ENCODE measurements around the gene PECR. TPM values are rescaled to one million over a fixed set of nuclear protein-coding genes. Genes with fewer than 3 reads are reported as not detected.
"Not testable (repeated sequence)": the region's sequence is repeated elsewhere in the genome, so short reads cannot be mapped to it uniquely, and the experiment has no call there.

The PECR gene
- total RNA-seq, 4 donors from 2014 or later: 11.1 to 15.6 (median 11.9) TPM

GRCh38 chr2:216002101-216002678 is 79.4 kb downstream of the PECR start:
- H3K4me3 ChIP-seq: no peak overlapping the region
- H3K27ac ChIP-seq: peak overlapping the region; percentile 11
- DNase-seq (ENCODE audit: low spot score in 2 of 2): no peak
- peaks cover 1% of the 10 kb centered on the region for H3K36me3 ChIP-seq
- H3K9me3 ChIP-seq: no peaks in the 10 kb centered on the region
- 34% methylated on average over 5 of the region's 5 CpGs for WGBS
- TF ChIP-seq POLR2AphosphoS5 (IDR thresholded peaks at IDR 0.05): no peak
- no peak for TF ChIP-seq EP300 (IDR thresholded peaks at IDR 0.05)
- no peak for TF ChIP-seq POLR2A (IDR thresholded peaks at IDR 0.05)
- TF ChIP-seq CTCF (IDR thresholded peaks at IDR 0.05): no peak
- H3K27me3 ChIP-seq: no peaks in the 10 kb centered on the region
- H3K4me1 ChIP-seq: peaks cover 29% of the 10 kb centered on the region

- H3K27ac ChIP-seq: peak overlapping the region; percentile 11
- no peaks in the 10 kb centered on the region for H3K9me3 ChIP-seq
- peaks cover 22% of the 10 kb centered on the region for H3K4me1 ChIP-seq
- no peak for DNase-seq (ENCODE audit: low spot score in 2 of 2)
- H3K27me3 ChIP-seq: no peaks in the 10 kb centered on the region
- TF ChIP-seq POLR2AphosphoS5 (IDR thresholded peaks at IDR 0.05): no peak
- H3K36me3 ChIP-seq: peaks cover 5% of the 10 kb centered on the region
- 81% methylated on average over 9 of the region's 9 CpGs for WGBS
- H3K4me3 ChIP-seq: no peak overlapping the region
Measured at GRCh38 chr2:216001216-216002100, 80.2 kb downstream of the PECR start.

GRCh38 chr2:215998636-215999035 is 83.0 kb downstream of the PECR start:
- Histone ChIP-seq H3K4me3 (no peak overlapping the region), H3K27ac (no peak overlapping the region), H3K36me3 (peaks cover 5% of the 10 kb centered on the region), H3K27me3 (no peaks in the 10 kb centered on the region), H3K9me3 (no peaks in the 10 kb centered on the region), H3K4me1 (peaks cover 16% of the 10 kb centered on the region)
- 73% methylated on average over 2 of the region's 2 CpGs for WGBS
- no peak for TF ChIP-seq EP300 (IDR thresholded peaks at IDR 0.05)
- TF ChIP-seq POLR2AphosphoS5 (IDR thresholded peaks at IDR 0.05): no peak
- no peak for TF ChIP-seq POLR2A (IDR thresholded peaks at IDR 0.05)
- TF ChIP-seq CTCF (IDR thresholded peaks at IDR 0.05): no peak
- DNase-seq (ENCODE audit: low spot score in 2 of 2): no peak

DNA sequence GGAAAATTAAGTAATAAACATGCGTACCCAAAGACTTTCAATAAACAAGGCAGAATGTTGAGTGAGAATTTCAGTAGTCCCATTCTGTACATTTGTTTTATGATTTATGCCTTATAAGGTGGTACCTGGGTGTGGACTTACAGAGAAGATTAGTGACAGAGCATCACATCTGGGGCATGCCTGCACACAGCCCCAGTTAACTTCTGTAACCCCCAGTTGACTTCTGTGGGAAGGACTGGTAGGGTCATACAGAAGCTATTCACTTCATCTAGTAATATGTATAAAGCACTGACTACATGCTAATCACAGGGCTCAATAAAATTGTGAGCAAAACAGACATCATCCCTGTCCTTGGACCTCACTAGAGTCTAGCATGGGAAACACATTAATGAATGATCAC is 84.4 kb downstream of the PECR start:
- DNase-seq (ENCODE audit: low spot score in 2 of 2): no peak
- TF ChIP-seq POLR2A (IDR thresholded peaks at IDR 0.05) (no peak), POLR2AphosphoS5 (IDR thresholded peaks at IDR 0.05) (no peak), EP300 (IDR thresholded peaks at IDR 0.05) (no peak), CTCF (IDR thresholded peaks at IDR 0.05) (no peak)
- 97% methylated on average over 1 of the region's 1 CpG for WGBS
- Histone ChIP-seq H3K9me3 (no peaks in the 10 kb centered on the region), H3K27ac (no peak overlapping the region), H3K36me3 (peaks cover 5% of the 10 kb centered on the region), H3K27me3 (no peaks in the 10 kb centered on the region), H3K4me1 (peaks cover 13% of the 10 kb centered on the region), H3K4me3 (no peak overlapping the region)

DNA sequence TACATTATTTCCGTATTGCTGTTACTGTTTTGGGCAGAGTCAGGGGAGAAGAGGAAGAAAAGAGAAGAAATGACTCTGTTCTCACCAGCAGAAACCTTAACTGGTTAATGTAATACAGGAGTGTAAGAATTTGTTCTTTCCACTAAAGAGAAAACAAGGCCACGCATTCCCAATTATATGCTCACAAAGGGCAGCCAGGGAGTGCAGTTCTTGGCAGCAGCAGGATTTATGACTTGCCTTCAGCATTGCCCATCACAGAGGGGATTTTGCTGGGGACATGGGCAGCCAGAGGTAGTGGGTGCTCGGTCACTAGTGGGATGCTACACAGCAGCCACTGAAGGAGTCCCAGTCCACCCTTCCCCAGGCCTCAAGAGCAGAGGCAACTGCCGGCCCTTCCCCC is 86.7 kb downstream of the PECR start:
- peaks cover 5% of the 10 kb centered on the region for H3K36me3 ChIP-seq
- no peaks in the 10 kb centered on the region for H3K9me3 ChIP-seq
- no peaks in the 10 kb centered on the region for H3K27me3 ChIP-seq
- peaks cover 2% of the 10 kb centered on the region for H3K4me1 ChIP-seq
- no peak overlapping the region for H3K4me3 ChIP-seq
- WGBS: 83% methylated on average over 4 of the region's 4 CpGs
- no peak overlapping the region for H3K27ac ChIP-seq
- no peak for DNase-seq (ENCODE audit: low spot score in 2 of 2)
- no peak for TF ChIP-seq EP300 (IDR thresholded peaks at IDR 0.05)
- no peak for TF ChIP-seq POLR2AphosphoS5 (IDR thresholded peaks at IDR 0.05)
- TF ChIP-seq POLR2A (IDR thresholded peaks at IDR 0.05): no peak

GRCh38 chr2:215988556-215989207 is 92.9 kb downstream of the PECR start:
- H3K4me3 ChIP-seq; H3K27me3 ChIP-seq; H3K4me1 ChIP-seq; H3K27ac ChIP-seq; H3K9me3 ChIP-seq; DNase-seq (ENCODE audit: low spot score in 2 of 2); H3K36me3 ChIP-seq: not testable (repeated sequence)
- 84% methylated on average over 4 of the region's 5 CpGs for WGBS

Other genes starting within 250 kb of the PECR start
- 10 to 100 TPM; 26.1 to 37.3 (median 29.7) TPM for gene MREG, start 68.3 kb downstream of the PECR start, total RNA-seq
- under 1 TPM in 3 of 4 donors, not detected in 1; 0.30 to 0.85 (median 0.72) TPM for gene TMEM169, start 110 bp upstream of the PECR start, total RNA-seq
- 100 to 1,000 TPM; 122 to 153 (median 136) TPM for gene XRCC5, start 27.5 kb upstream of the PECR start, total RNA-seq

Measured in suprapubic skin (tissue), 4 donors.